Gastrocnemius medialis (tissue), 4 donors: ENCODE measurements around the gene STH.

Source experiments
- CTCF ChIP-seq, 5 experiments: fragments of 450-650 bp in 3 of 5; fragments of 200-600 bp in 2 of 5; sonication (generic) in 2 of 5; IDR thresholded peaks in 4 of 5; conservative IDR thresholded peaks in 1 of 5; 1 replicate in 4 of 5; 2 replicates in 1 of 5; pipeline ENCODE4 v1.5.1; 2016 to 2019; ENCODE audit warnings: antibody characterized with exemption in 5 of 5, mild to moderate bottlenecking in 3 of 5, moderate library complexity in 3 of 5
- POLR2A ChIP-seq, 2 donors: fragments of 450-650 bp; IDR thresholded peaks; one replicate each; pipeline ENCODE4 v1.6.1; 2017; ENCODE audit warnings: antibody characterized with exemption in 2 of 2, mild to moderate bottlenecking in 2 of 2, moderate library complexity in 2 of 2

- TF ChIP-seq CTCF (IDR thresholded peaks at IDR 0.05 in 4 of 5, conservative IDR thresholded peaks at IDR 0.05 in 1 of 5), result no peak
- no peak for TF ChIP-seq POLR2A (IDR thresholded peaks at IDR 0.05)
These were observed 49.2 kb upstream of the STH start for GRCh38 chr17:45949755-45950320.
